K562 (cell line): Measurements from ENCODE around the gene HSF5. TPM values are rescaled to one million over a fixed set of nuclear protein-coding genes. Genes with fewer than 3 reads are reported as not detected.
A peak's percentile ranks its signal among the peaks of the same experiment; 100 is the strongest.

Source experiments
- BMI1 ChIP-seq: fragments of 150-350 bp; IDR thresholded peaks from 2 replicates; pipeline ENCODE4 v1.6.1; 2014; ENCODE audit warnings: low read length
- CBFB ChIP-seq: sonication (generic); formaldehyde crosslinking; IDR thresholded peaks from 2 replicates; pipeline ENCODE4 v1.4.0; 2020; ENCODE audit warnings: mild to moderate bottlenecking, missing genetic modification reagents
- E2F3 ChIP-seq: fragments of 250-450 bp; sonication (Bioruptor Pico); IDR thresholded peaks from 2 replicates; pipeline ENCODE4 v1.4.0; 2020; ENCODE audit warnings: mild to moderate bottlenecking
- EHMT2 ChIP-seq: fragments of 450-650 bp; IDR thresholded peaks from 2 replicates; pipeline ENCODE4 v1.6.1; 2018; ENCODE audit warnings: antibody characterized with exemption
- GATA2 ChIP-seq: sonication (generic); formaldehyde crosslinking; IDR thresholded peaks from 2 replicates; pipeline ENCODE4 v1.4.0; 2020; ENCODE audit warnings: mild to moderate bottlenecking, missing genetic modification reagents
- GTF2B ChIP-seq: IDR thresholded peaks from 2 replicates; pipeline ENCODE4 v1.6.1; 2011; ENCODE audit not compliant: insufficient read length; ENCODE audit errors: extremely low read depth
- HDAC3 ChIP-seq: fragments of 450-650 bp; IDR thresholded peaks from 2 replicates; pipeline ENCODE4 v1.6.1; 2018; ENCODE audit warnings: borderline replicate concordance, mild to moderate bottlenecking, moderate library complexity; ENCODE audit not compliant: partially characterized antibody
- MAFK ChIP-seq: IDR thresholded peaks from 2 replicates; pipeline ENCODE4 v1.6.1; 2011; ENCODE audit warnings: low read length, improper control_type of control experiment
- NCOR1 ChIP-seq: fragments of 450-650 bp; IDR thresholded peaks from 2 replicates; pipeline ENCODE4 v1.6.1; 2016; ENCODE audit warnings: mild to moderate bottlenecking, moderate library complexity
- NUFIP1 ChIP-seq: fragments of 450-650 bp; IDR thresholded peaks from 2 replicates; pipeline ENCODE4 v1.6.1; 2018; ENCODE audit not compliant: partially characterized antibody
- RREB1 ChIP-seq: fragments of 250-450 bp; sonication (Bioruptor Pico); IDR thresholded peaks from 2 replicates; pipeline ENCODE4 v1.4.0; 2020
- SRSF1 ChIP-seq: fragments of 200-400 bp; formaldehyde crosslinking; IDR thresholded peaks from 2 replicates; pipeline ENCODE4 v1.6.1; 2017; ENCODE audit warnings: mild to moderate bottlenecking, low read depth, low read length, moderate library complexity
- VEZF1 ChIP-seq: fragments of 200-800 bp; sonication (Bioruptor generic); IDR thresholded peaks from 2 replicates; pipeline ENCODE4 v1.6.1; 2017; ENCODE audit warnings: missing genetic modification characterization, missing compliant biosample characterization
- ZBTB26 ChIP-seq: fragments of 450-650 bp; formaldehyde crosslinking; IDR thresholded peaks from 2 replicates; pipeline ENCODE4 v1.4.0; 2022; ENCODE audit warnings: missing genetic modification characterization
- ZNF23 ChIP-seq: fragments of 250-450 bp; sonication (Bioruptor Pico); IDR thresholded peaks from 2 replicates; pipeline ENCODE4 v1.4.0; 2020; ENCODE audit warnings: mild to moderate bottlenecking
- ZNF253 ChIP-seq: fragments of 250-450 bp; sonication (Bioruptor Pico); conservative IDR thresholded peaks from 2 replicates; pipeline ENCODE4 v1.6.1; 2021; ENCODE audit warnings: mild to moderate bottlenecking
- ZNF263 ChIP-seq: sonication (generic); formaldehyde crosslinking; IDR thresholded peaks from 2 replicates; pipeline ENCODE4 v1.8.0; 2022; ENCODE audit warnings: mild to moderate bottlenecking, missing genetic modification reagents, borderline replicate concordance
- ZNF408 ChIP-seq: fragments of 250-450 bp; sonication (Bioruptor Pico); IDR thresholded peaks from 2 replicates; pipeline ENCODE4 v1.4.0; 2020; ENCODE audit warnings: low read depth, mild to moderate bottlenecking, moderate library complexity
- ZNF75A ChIP-seq: fragments of 450-650 bp; formaldehyde crosslinking; IDR thresholded peaks from 2 replicates; pipeline ENCODE4 v1.4.0; 2020; ENCODE audit warnings: mild to moderate bottlenecking
- ZNF764 ChIP-seq: fragments of 250-450 bp; sonication (Bioruptor Pico); IDR thresholded peaks from 2 replicates; pipeline ENCODE4 v1.4.0; 2020; ENCODE audit warnings: low read depth, mild to moderate bottlenecking, moderate library complexity
- polyA plus RNA-seq, 8 experiments: library from polyadenylated mRNA; depleted of rRNA in 4 of 8; stranded (reverse) in 5 of 8; unstranded in 3 of 8; fragments of >200 nt; fragmentation: Nextera tagmentation in 2 of 8; fragmentation: Illumina TruSeq in 1 of 8; extraction: Ambion mirVana in 2 of 8; extraction: Trizol in 1 of 8; gene quantifications; 2 replicates each; pipeline versions ENCODE4 v1.2.1 to v1.2.3, GENCODE V29; 2011 to 2014; ENCODE audit warnings: inconsistent platforms in 1 of 8, missing spikeins in 1 of 8
- total RNA-seq, 7 experiments: library from RNA; depleted of rRNA in 6 of 7; stranded (reverse); fragments of >200 nt in 6 of 7; fragmentation: Illumina TruSeq in 2 of 7; extraction: Trizol in 2 of 7; gene quantifications; 2 replicates each; pipeline versions ENCODE4 v1.2.1 to v1.2.3, GENCODE V29; 2011 to 2021; ENCODE audit warnings: low replicate concordance in 1 of 7

HSF5 gene
- total and polyA plus RNA-seq, 9 of the 15 experiments (the other 6 are each of a cell fraction or from before 2014, with no cell fraction given): 0.04 TPM; not detected in 8

- TF ChIP-seq RREB1 (CRISPR knock-in tag): no peak
- peak; percentile 72 for TF ChIP-seq GATA2 (CRISPR knock-in tag)
- TF ChIP-seq SRSF1: no peak
- no peak for TF ChIP-seq ZNF408
- TF ChIP-seq GTF2B: no peak
- TF ChIP-seq E2F3: no peak
- TF ChIP-seq NCOR1: peak; percentile 24; the same call in 1 of the 2 replicates
- no peak for TF ChIP-seq ZBTB26 (CRISPR knock-in tag)
- TF ChIP-seq VEZF1 (CRISPR knock-in tag): peak; percentile 42; the same call in 1 of the 2 replicates
- TF ChIP-seq CBFB (CRISPR knock-in tag): no peak
- TF ChIP-seq BMI1: no peak
- TF ChIP-seq ZNF253: no peak
- TF ChIP-seq NUFIP1: no peak
- no peak for TF ChIP-seq ZNF75A (CRISPR knock-in tag)
- TF ChIP-seq MAFK: no peak
- TF ChIP-seq EHMT2: 0 out of 2 replicates have a peak, but pooled peaks have one; percentile 39
- TF ChIP-seq ZNF263 (CRISPR knock-in tag): no peak
- TF ChIP-seq ZNF23: no peak
- TF ChIP-seq HDAC3: no peak
- no peak for TF ChIP-seq ZNF764 (CRISPR knock-in tag)
Observed at GRCh38 chr17:58391302-58391984, 96.8 kb downstream of the HSF5 start (continued).
